Lung (tissue), 12 donors: Measurements from ENCODE around the gene TALDO1. TPM values are rescaled to one million over a fixed set of nuclear protein-coding genes. Genes with fewer than 3 reads are reported as not detected.

Experiments used
- ATAC-seq: fragments of 200-7000 bp; cut with Tn5 transposase; one replicate; pipeline ENCODE4 v1.9.1; 2020; ENCODE audit warnings: moderate number of reproducible peaks; ENCODE audit not compliant: insufficient read depth, low FRiP score
- DNase-seq, 3 donors: peaks; one replicate each; pipeline ENCODE4 v3.0.0-alpha.2; 2013 to 2017
- H3K27ac ChIP-seq, 2 donors: one replicate each; pipeline ENCODE4 v1.5.1; 2013; ENCODE audit warnings: mild to moderate bottlenecking in 2 of 2, moderate library complexity in 2 of 2, control low read depth in 1 of 2, inconsistent platforms in 1 of 2, low read depth in 1 of 2, low read length in 1 of 2
- H3K27me3 ChIP-seq, 3 donors: one replicate each; pipeline ENCODE4 v1.5.1; 2013; ENCODE audit warnings: low read length in 2 of 3; ENCODE audit not compliant: control insufficient read depth in 3 of 3, insufficient read depth in 3 of 3
- H3K36me3 ChIP-seq, 4 donors: one replicate each; pipeline ENCODE4 v1.5.1; 2013; ENCODE audit warnings: low read length in 4 of 4, mild to moderate bottlenecking in 1 of 4, moderate library complexity in 1 of 4; ENCODE audit not compliant: control insufficient read depth in 4 of 4, insufficient read depth in 4 of 4
- H3K4me1 ChIP-seq, 5 donors: one replicate each; pipeline ENCODE4 v1.5.1; 2013; ENCODE audit warnings: low read length in 5 of 5, mild to moderate bottlenecking in 2 of 5, moderate library complexity in 1 of 5; ENCODE audit not compliant: control insufficient read depth in 5 of 5, insufficient read depth in 5 of 5
- H3K4me3 ChIP-seq: one replicate; pipeline ENCODE4 v1.5.1; 2013; ENCODE audit warnings: mild to moderate bottlenecking, control low read depth, moderate library complexity
- H3K9ac ChIP-seq, 2 donors: one replicate each; pipeline ENCODE4 v1.5.1; 2013; ENCODE audit warnings: low read length in 2 of 2, control low read depth in 1 of 2; ENCODE audit not compliant: insufficient read depth in 1 of 2
- H3K9me3 ChIP-seq, 4 donors: one replicate each; pipeline ENCODE4 v1.5.1; 2013; ENCODE audit warnings: low read length in 3 of 4, mild to moderate bottlenecking in 1 of 4, moderate library complexity in 1 of 4; ENCODE audit not compliant: control insufficient read depth in 4 of 4, insufficient read depth in 3 of 4
- CTCF ChIP-seq: IDR thresholded peaks from 2 replicates; pipeline ENCODE4 v1.5.1; 2012; ENCODE audit warnings: mild to moderate bottlenecking; ENCODE audit errors: control extremely low read depth, extremely low read depth
- WGBS, 2 donors: extraction: QIAGEN DNeasy Blood & Tissue Kit; methylation state at CpG; one replicate each; pipeline ENCODE4 v1.1.7; 2013; 5-methylcytosine and 5-hydroxymethylcytosine counted together
- polyA plus RNA-seq, 2 donors: library from polyadenylated mRNA; stranded (reverse); fragments of 200-250 nt; gene quantifications; one replicate each; pipeline ENCODE4 v1.2.1, GENCODE V29; 2013
- total RNA-seq, 2 donors: library from RNA; depleted of rRNA in 1 of 2; stranded (reverse); fragments of >200 nt in 1 of 2; gene quantifications; one replicate each; pipeline ENCODE4 v1.2.1, GENCODE V29; 2014 to 2021
- donor health status: control.
- donor health status: control.
- donor health status: Bipolar disorder and iron deficiency.
- donor health status: healthy.
- donor health status: DM: yes; HTN: yes; CAD: no.

TALDO1 gene
- total and polyA plus RNA-seq, 4 donors, result 128 to 311 (median 239) TPM

DNA sequence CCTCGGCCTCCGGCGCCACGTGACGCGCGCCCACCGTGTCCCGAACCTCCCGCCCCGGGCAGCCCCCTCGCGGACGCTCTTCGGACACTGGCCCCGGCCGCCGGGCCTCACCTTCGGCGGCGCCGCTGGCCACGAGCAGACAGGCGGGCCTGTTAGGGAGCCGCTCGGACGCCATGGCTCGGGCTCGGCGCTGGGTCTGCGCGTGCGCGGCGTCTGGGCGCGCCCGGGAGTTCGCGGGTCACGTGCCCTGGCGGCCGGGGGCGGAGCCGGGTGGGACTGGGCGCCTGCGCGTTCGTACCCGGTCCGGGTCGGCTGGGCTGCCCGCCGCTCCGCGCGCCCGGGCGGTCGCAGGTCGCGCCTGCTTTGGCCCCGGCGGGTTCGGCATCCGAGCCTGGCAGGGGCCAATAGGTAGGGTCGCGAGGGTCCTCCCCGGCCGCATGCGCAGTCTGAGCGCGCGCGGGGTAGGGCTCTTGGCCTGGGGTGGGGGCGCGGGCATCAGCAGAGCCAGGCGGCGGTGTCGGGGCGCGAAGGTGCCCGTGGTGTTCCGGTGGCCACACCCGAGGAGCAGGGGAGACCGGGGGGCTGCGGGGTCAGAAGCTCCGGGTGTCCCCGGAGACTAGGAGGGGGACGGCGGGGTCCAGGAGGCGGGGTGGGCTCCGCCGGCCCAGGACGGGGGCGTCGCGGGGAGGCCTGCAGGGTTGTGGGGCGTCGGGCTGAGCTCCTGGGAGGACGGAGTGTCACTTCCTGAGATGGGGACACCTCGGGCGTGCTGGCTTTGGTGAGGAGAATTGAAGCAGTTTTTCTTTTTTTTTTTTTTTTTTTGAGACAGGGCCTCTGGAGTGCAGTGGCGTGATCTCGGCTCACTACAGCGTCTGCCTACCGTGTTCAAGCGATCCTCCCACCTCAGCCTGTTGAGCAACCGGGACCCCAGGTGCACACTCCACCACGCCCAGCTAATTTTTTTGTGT is 30.3 kb downstream of the TALDO1 start, which contains the start of gene GATD1:
Gene GATD1 (minus strand): TSS at position 200 of the 968 bp plus-strand sequence. CDS start 25 bp downstream, at position 175.
- Histone ChIP-seq H3K9me3 (no peaks in the 10 kb centered on the region), H3K4me3 (peak within 1 kb of the TSS; percentile 83), H3K9ac (peak within 1 kb of the TSS in 1 of 2 donors; percentile 23), H3K27ac (peak within 1 kb of the TSS; percentile 76 to 79), H3K4me1 (peaks cover 0 to 19% (median 3%) of the 10 kb centered on the region in 5 donors), H3K36me3 (peaks cover 0 to 12% (median 4%) of the 10 kb centered on the region in 4 donors), H3K27me3 (no peaks in the 10 kb centered on the region)
- WGBS, 2 donors, result 1% methylated on average over 95 to 110 of the region's 110 CpGs
- ATAC-seq, result peak; percentile 92
- peak; percentile 91 to 93 (median 93) for DNase-seq
- TF ChIP-seq CTCF, result no peak

GRCh38 chr11:778976-779954 is 32.0 kb downstream of the TALDO1 start:
- ATAC-seq (no peak), DNase-seq (no peak)
- H3K27ac ChIP-seq, result no peak overlapping the region
- no peaks in the 10 kb centered on the region for H3K9me3 ChIP-seq
- no peaks in the 10 kb centered on the region for H3K36me3 ChIP-seq
- no peak for TF ChIP-seq CTCF
- H3K4me1 ChIP-seq, result peaks cover 0 to 23% (median 10%) of the 10 kb centered on the region in 5 donors
- H3K9ac ChIP-seq, result no peak overlapping the region
- no peaks in the 10 kb centered on the region for H3K27me3 ChIP-seq
- no peak overlapping the region for H3K4me3 ChIP-seq
- WGBS, 2 donors, result 93 to 95% methylated on average over 23 of the region's 23 CpGs

DNA sequence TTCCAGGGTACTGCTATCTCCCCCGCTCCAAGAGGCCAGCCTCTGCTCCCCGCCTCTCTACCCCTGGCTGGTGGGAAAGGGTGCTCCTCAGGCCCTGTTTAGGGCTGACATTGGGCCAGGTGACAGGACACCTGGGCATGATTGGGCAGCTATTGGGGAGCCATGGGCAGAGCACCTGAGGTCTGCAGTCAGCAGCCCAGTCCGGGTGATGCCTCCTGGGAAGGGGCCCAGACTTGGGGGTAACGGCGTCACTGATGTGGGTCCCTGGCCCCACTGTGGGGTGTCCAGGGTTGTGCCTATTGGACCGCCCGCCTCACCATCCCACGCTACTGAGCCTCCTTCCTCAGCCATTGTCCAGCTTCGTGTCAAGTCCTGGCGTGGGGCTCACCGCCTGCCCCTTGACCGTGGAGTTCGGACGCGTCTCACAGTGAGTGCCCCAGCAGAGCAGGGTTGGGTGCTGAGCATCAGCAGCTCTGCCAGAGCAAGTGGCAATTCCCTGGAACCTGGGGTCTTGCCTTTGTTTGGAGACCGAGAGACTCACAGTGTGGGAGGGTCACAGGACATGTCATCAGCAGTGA is 32.8 kb downstream of the TALDO1 start:
- Histone ChIP-seq H3K36me3 (no peaks in the 10 kb centered on the region), H3K4me3 (no peak overlapping the region), H3K9me3 (no peaks in the 10 kb centered on the region), H3K9ac (no peak overlapping the region), H3K27me3 (no peaks in the 10 kb centered on the region), H3K4me1 (peaks cover 0 to 23% (median 10%) of the 10 kb centered on the region in 5 donors), H3K27ac (no peak overlapping the region)
- 97% methylated on average over 16 of the region's 16 CpGs for WGBS, 2 donors
- TF ChIP-seq CTCF, result no peak
- ATAC-seq (no peak), DNase-seq (no peak)
